GM18508 (cell line): ENCODE data around the gene DLX4.

Experiments
- ATAC-seq: cut with Tn5 transposase; IDR thresholded peaks from one replicate; pipeline ENCODE4 v1.9.1; 2021; ENCODE audit warnings: moderate number of reproducible peaks; ENCODE audit not compliant: insufficient read depth, unreplicated experiment

DLX4 gene, protein sequence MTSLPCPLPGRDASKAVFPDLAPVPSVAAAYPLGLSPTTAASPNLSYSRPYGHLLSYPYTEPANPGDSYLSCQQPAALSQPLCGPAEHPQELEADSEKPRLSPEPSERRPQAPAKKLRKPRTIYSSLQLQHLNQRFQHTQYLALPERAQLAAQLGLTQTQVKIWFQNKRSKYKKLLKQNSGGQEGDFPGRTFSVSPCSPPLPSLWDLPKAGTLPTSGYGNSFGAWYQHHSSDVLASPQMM

DNA sequence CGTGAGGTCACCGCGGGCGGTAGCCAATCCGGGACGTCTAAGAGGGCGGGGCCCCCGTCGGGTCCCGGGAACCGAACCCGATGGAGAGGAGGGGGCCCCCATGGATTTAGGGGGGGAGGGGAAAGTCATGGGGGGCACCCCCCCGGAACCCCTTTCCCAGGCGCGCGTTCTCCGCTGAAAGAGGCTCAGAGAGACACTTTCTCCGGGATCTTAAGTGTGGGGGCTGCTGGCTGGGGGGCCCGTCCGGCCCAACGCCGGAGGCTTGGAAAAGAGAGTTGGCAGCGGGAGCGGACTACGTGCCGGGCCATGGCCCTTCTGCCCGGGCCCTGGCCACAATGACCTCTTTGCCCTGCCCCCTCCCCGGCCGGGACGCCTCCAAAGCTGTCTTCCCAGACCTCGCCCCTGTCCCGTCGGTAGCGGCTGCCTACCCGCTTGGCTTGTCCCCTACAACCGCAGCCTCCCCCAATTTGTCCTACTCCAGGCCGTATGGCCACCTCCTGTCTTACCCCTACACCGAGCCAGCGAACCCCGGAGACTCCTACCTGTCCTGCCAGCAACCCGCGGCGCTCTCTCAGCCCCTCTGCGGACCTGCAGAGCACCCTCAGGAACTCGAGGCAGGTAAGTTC lies at the start of gene DLX4:
TSS of gene DLX4 (plus strand) at position 57 of the 626 bp plus-strand sequence. CDS start at position 336, 279 bp downstream.
- ATAC-seq: no peak

DNA sequence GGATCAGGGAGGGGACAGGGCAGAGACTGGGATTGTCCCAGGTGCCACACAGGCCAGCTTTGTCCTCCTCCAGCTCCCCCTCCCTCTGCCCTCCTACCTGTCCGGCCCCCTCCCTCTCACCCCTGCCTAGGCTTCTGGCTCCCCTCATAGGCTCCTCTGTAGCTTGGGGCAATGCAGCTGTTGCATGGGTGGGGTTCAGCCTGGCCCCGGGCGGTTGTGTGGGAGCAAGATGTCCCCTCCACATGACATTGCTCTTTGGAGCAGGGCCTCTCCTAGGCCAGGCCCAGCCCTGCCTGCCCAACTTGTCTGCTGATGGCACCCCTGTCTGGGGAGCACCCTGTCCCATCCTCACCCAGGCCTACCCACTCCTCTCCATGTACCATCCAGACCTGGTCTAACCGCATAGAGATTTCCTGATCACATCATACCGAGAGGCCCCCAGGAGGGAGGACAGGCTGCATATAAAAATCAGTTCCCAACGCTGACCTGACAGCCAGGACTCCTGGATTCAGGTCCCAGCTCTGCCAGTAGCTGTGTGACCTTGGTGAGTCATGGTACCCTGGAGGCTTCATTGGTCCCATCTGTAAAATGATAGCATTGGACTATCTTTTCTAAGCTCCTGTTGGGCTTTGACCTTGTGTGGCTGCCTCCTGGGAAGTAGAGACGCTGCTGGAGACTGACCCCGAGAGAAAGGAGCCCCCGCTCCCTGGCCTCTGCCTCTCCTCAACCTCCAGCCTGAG lies 48.8 kb upstream of the DLX4 start:
- no peak for ATAC-seq

DNA sequence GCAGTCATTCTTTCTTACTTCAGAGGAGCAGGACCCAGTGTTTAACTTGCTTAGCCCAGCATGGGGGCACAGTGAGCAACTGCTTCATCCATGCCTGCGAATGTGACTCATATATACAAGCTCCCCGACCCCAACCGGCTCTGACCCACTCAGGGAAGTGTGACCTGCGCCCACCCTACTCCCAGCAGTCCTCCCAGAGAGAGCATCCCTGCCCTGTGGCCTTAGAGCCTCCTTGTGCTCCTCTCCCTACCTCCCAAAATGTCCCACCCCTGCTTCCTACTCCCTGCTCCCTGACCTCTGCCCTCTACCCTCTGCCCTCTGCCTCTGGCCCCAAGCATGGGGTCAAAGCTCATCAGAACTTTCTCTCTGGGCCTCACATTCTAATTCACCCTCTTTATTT lies 46.9 kb upstream of the DLX4 start:
- ATAC-seq: no peak

DNA sequence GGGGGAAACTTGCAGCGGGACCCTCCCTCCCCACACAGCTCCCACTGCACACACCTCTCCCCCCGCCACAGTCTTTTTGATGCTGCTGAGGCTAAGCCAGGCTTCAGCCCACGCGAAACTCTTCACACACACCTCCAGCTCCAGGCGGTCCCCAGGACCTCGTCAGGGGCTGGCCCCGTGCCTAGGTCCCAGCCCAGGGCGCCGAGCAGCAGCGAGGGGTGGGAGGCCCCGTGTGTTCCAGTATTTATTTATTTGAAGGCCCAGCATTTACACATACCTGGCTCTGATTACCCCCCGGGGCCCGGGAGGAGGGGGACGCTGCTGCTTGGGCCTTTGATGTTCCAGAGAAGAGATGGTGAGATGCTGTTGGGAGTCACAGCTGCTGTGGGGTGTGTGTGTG lies 44.9 kb upstream of the DLX4 start:
- no peak for ATAC-seq

DNA sequence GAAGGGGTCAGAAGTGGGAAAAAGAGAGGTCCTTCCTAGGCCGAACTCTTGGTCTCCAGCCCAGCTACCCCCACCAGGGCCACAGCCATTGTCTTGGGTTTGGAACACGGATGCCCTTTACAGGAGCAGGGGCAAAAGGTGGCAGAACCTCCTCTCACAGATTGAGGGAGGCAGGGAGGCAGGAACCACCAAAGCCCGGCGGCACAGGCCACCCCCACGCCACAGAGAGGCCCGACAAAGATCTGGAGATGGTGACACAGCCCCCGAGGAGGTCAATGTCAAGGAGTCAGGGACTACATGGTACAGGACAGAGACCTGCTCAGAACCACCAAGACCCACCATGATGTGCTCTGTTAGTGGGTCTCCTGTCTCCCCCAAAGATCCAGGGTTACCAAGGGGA lies 44.4 kb upstream of the DLX4 start:
- ATAC-seq: no peak

DNA sequence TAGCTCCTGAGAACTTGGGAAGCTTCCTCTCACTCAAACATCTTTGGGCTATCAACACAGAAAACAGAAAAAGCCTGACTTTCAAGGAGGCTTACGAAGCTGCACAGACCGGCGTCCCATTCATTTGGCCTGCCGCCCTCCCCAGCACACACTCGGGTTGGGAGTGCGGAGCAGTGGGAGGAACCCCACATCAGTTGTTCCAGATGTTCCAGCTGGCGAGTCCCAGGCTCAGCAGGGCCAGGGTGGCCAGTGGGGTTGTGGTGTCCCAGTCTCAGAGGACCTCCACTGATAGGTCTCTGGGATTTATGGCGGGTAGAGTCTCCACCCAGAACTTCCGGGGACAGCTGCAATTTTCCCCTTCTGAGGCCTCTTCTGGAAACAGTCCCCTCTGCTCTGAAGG lies 43.1 kb upstream of the DLX4 start:
- ATAC-seq: no peak

DNA sequence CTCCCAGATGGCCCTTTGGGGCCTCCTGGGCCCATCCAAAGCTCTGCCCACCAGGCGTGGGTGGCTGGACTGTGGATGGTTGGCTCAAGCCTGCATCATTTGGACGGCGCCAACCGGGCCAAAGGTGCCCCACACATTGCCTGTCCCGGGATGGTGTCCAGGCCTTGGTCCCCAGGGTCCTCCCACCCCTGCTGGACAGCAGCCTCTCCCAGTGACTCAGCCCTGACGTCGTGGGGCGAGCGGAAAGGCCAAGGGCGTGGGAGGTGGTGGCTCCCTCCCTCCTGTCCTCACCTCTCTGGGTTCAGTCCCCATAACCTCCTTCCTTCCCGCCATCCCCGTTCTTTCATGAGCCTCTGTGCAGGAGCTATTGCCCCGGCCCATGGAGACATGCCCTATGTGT lies 42.1 kb upstream of the DLX4 start:
- no peak for ATAC-seq

DNA sequence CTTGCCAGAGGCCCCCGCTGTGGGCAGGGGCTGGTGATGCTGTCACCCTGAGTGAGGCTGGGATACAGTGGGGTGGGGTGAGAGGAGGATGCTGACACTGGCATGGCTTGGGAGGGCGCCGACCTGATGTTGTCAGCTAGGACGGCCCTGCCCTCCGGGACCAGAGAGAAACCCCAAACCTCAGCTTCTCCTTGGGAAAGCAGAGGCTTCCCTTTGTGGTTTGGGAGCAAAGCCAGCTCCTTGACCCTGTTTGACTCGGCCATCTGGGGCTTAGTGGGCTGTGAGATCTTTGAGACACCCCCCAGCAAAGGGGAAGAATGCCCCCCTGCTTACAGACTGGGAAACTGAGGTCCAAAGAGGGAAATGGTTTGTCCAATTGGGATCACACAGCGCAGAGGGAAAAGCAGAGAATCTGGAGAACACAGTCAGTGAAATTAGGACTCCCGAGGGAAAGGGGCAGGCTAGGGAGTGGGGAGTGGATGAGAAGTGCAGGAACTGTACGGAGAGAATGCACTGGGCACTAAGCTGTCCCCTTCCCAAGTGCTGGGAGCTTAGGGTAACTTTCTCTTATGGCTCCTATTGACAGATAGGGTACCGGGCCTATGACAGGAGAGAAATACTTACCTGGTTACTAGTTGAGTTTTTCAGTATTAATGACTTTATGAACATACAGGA lies 40.7 kb upstream of the DLX4 start:
- no peak for ATAC-seq

DNA sequence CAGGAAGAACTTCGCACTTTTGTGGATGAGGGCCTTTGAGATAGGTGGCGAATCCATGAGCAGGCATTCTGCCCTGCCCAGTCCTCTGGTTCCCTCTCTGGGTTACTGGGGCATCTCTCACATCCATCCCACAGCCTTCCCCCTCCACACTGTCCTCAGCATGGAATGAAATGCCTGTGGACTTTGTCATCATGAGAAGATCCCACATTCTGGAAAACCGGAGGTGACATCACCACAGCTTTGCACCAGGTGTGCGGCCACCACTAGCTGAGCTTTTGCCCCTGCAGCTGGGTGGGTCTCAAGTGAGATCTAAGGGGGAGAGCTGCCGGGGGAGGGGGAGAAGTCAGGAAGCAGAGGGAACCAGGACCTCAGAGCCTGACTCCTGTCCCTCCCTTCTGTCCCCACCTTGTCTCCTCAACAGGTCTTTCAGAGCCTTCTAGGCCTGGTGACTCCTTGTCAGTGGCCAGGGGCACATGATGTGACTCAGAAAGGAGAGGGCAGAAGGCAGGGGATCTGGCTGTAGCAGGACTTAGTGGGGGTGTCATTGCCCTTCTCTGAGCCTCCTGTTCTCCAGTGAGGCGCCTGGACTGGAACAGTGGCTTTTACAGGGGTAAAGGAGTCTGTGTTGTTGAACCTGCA lies 40.0 kb upstream of the DLX4 start:
- no peak for ATAC-seq

DNA sequence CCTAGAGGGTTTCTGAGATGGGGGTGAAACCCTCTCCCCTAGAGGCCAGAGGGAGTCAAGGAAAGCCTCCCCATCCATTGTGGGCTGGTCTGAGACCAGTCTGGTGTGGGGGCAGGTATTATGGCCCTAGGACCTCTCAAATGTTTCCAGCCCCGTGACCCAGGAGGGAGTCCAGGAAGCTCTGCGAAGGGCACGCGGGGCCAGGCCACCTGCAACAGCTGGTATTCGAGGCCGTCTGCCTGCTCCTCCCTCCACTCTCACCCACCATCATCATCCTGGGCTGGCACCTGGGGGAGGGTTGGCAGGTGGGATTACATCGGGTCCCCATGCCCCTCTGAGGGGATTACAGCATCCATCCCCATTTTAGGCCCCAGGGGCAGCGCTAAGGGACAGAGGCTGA lies 38.1 kb upstream of the DLX4 start:
- ATAC-seq: no peak

DNA sequence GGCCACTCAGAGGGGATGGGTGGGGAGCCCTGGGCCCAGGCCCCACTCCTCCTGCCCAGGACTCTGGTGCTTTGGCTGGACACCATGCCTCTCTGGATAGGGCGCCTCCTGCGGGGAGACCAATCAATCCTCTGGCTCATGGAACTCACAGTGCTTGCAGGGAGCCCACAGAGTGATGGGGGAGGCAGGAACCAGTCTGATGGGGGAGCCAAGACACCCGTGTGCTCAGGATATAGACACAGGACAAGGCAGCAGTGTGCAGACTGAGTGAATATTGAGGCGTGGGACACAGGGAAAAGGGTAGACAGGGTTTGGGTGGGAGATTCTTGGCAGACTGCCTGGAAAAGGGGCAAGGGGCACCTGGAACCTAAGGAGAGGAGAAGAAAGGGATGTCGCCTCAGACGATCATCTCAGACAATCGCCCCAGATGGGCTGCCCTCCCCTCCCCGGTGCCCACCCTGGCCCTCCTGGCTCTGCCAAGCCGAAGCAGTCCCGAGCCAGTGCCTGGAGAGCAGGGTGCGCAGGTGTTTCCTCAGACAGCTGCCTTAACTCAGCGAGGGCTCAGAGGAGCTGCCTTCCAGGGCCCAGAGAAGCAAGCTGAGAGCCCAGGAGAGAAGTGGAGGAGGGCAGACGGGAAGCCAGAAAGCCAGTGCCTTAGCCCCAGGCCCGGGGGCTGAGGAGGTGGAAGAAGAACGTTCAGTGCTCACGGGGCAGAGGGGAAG lies 37.4 kb upstream of the DLX4 start:
- ATAC-seq: no peak

DNA sequence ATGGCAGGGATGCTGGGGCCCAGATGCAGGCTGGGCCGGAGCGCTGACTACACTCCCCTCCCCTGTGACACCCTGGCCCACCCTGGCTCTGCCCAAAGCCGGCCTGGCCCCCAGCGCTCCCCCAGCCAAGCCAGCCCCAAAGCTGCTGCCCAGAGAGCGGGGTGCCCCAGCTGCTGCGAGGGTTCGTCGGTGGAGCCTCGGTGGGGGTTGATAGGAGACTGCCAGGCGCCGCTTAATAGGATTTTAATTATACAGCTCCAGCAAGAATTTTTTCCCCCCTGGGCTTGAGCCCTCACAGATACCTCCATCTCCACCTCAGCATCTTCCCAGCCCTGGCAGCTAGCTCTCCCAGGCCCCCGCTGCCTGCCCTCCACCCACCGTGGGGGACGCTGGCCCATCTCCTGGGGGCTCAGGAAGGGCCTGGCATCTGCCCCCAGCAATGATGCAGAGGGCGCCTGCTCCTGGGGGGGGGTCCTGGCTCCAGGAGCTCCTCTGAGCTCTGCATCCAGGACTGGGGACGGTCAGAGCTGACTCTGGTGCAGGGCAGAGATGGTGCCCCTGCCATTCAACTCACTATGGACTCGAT lies 36.8 kb upstream of the DLX4 start:
- ATAC-seq: no peak

DNA sequence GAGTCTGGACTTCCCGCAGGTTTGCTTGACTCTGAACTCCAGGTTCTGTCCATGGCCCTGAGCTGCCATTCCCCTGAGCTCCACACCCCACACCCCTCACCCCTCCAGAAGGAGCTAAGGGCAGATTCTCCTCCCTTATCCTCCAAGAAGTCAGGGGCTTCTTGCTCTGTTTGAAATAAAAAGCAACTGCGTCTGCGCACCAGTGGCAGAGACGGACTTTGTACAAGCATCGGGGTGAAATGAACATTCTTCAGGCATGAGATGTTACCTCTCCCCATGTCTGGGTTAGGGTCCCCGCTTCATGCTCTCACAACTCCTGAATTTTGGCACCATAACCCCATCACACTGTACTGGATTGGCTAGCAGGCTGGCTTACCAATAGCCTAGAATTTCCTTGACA lies 36.1 kb upstream of the DLX4 start:
- ATAC-seq: no peak

DNA sequence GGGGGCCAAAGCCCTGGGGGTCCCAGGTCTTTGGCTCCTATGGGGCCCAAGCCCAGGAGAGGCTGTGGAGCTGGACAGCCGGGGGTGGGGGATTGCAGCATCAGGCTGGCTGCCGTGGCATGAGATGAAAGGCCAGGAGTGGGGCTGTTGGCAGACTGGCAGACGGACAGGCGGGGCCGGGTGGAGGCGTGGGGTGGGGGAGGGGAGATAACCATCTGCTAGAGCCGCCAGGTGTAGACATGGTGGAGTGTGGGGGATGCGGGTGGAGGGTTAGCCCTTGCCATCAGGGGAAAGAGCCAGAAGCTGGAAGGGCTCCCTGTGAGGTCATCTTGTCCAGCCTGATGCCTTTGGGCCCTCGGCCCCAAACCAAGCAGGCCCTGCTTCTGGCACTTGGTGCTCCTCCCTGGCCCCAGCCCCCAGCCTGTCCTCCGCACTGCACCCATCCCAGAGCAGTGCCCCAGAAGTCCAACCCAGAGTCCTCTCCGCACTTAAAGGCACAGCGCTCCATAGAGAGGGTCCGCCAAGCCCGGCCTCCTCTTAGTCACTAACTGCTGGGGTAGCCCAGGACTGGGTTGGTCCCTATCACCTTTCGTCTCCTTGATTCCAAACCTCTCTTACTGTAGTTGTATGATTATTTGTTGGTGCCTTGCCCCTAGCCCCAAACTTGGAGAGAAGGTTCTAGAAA lies 33.3 kb upstream of the DLX4 start:
- ATAC-seq: no peak

DNA sequence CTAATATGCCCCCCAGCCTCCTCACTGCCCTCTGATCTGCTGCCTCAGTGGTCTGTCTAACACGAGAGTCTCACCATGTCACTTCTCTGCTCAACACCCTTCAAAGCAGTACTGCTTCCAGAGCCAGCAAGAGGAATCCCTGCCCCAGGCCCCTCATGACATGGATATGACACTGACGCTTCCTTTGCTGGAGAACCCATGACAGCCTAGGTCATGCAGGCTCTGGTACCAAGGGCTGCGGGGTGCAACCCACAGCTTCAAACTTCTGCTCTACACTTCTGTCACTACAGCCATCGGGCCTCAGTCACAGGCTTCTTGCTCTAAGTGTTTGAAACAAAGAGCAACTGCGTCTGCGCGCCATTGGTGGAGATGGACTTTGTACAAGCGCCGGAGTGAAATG lies 32.6 kb upstream of the DLX4 start:
- ATAC-seq: no peak

DNA sequence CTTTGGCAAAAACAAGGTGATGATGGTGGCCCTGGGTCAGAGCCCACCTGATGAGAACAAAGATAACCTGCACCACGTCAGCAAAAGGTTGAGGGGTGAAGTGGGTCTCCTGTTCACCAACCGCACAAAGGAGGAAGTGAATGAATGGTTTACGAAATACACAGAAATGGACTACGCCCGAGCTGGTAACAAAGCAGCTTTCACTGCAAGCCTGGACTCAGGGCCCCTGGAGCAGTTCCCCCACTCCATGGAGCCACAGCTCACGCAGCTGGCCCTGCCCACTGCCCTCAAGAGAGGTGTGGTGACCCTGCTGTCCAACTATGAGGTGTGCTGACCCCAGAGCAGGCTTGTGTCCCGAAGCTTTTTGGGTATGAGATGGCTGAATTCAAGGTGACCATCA lies 29.7 kb upstream of the DLX4 start:
- no peak for ATAC-seq

DNA sequence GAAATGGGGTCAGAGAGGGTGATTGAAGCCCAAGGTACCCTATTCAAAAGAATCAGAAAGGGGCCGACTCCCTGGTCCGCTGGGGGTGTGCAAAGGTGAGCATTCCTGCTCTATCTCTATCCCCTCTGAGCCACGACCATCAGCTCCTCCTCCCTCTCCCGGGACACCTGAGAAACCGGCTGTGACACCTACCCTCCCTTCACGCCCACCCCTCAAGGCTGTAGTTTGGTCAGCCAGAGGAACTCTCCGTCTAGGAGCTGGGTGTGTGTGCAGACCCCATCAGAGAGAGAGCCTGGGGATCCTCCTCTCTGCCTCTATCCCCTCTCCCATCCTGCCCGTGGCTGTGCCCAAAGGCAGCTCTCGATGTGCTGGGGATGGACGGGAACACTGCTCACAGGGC lies 27.6 kb upstream of the DLX4 start:
- no peak for ATAC-seq

DNA sequence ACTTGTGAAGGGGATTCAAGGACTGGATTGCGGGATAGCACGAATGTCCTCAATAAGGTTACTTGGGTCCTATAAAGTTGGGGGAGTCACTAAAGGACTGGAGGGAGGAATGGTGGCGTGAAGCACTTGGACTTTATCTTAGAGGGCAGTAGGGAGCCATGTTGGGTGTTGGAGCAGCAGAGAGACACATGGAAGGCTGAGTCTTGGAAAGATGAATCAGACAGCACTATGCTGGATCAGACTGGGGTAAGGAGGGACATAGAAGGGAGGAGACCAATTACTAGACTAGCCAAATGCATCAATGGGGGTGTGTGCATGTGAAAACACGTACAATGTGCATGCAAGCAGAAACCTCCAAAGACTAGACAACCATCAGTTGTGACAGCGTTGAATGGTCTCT lies 26.0 kb upstream of the DLX4 start:
- no peak for ATAC-seq

DNA sequence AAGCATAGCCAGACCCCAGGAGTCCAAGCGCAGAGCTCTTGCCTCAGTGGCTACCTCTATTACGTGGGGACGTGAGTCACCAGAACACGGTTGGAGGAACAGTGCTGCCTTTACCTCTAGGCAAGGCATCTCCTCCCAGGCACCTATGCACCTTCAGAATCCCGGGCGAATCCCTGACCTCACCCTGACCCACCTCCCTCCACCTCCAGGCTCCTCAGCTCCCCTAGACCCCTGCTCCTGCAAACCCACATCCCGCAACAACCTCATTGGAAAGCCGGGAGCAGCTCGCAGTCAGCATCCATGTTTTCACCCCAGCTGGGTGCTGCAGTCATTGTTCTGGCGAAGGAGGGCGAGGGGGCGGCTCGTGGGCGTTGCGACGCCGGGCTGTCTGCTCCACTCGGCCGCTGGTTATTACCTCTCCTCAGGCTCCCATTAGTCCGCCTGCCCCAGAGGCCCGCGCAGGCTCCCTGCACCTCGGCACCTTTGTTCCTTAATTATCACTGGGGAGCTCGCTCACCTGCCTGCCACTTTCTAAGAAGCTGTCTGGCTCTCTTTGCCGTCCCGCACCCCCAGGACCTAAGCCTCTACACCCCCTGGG lies 24.6 kb upstream of the DLX4 start:
- no peak for ATAC-seq
